ENCODE results near the gene ACTL7A.

ACTL7A gene, protein sequence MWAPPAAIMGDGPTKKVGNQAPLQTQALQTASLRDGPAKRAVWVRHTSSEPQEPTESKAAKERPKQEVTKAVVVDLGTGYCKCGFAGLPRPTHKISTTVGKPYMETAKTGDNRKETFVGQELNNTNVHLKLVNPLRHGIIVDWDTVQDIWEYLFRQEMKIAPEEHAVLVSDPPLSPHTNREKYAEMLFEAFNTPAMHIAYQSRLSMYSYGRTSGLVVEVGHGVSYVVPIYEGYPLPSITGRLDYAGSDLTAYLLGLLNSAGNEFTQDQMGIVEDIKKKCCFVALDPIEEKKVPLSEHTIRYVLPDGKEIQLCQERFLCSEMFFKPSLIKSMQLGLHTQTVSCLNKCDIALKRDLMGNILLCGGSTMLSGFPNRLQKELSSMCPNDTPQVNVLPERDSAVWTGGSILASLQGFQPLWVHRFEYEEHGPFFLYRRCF

DNA sequence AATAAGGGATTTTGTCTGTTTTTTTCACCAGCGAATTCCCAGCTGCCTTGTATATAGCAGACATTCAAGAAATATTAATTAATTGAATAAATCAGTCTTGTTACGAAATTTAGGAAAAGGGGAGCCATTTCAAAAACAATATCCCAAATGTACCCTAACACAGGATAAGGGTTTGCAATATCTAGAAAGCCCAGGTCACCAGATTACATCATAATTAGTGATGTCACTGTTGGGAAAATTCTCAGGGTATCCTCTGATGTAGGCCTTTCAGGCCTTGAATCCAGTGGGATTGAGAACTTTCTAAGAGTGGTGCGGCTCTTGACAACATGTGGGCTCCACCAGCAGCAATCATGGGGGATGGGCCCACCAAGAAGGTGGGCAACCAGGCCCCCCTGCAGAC is at the start of gene ACTL7A:
Gene ACTL7A (plus strand): TSS at position 270 of the 400 bp plus-strand sequence. CDS start 57 bp downstream, at position 327.
- H3K4me3 ChIP-seq (ENCODE audit: low read depth in 1 of 2, low read length in 2 of 2), result no peak within 1 kb of the TSS
- no peak within 1 kb of the TSS for H3K4me2 ChIP-seq (ENCODE audit: insufficient read depth, low read length)
- no peaks in the 10 kb centered on the region for H4K20me1 ChIP-seq (ENCODE audit: insufficient read depth, low read length)
- DNase-seq, result no peak
- no peaks in the 10 kb centered on the region for H3K36me3 ChIP-seq (ENCODE audit: insufficient read depth, low read length)
- H3K27me3 ChIP-seq (ENCODE audit: insufficient read depth, low read length, poor library complexity), result no peaks in the 10 kb centered on the region
- H3K79me2 ChIP-seq (ENCODE audit: insufficient read depth, low read length), result no peaks in the 10 kb centered on the region
- H3K27ac ChIP-seq (ENCODE audit: low read length), result no peak within 1 kb of the TSS
- no peak for ATAC-seq (ENCODE audit: insufficient read depth, low read depth)
- no peak within 1 kb of the TSS for H3K9ac ChIP-seq (ENCODE audit: low read depth, low read length)
- H2AFZ ChIP-seq (ENCODE audit: low read depth, low read length), result no peak within 1 kb of the TSS
- no peaks in the 10 kb centered on the region for H3K4me1 ChIP-seq (ENCODE audit: insufficient read depth, low read length)
- TF ChIP-seq, protein P1, sequence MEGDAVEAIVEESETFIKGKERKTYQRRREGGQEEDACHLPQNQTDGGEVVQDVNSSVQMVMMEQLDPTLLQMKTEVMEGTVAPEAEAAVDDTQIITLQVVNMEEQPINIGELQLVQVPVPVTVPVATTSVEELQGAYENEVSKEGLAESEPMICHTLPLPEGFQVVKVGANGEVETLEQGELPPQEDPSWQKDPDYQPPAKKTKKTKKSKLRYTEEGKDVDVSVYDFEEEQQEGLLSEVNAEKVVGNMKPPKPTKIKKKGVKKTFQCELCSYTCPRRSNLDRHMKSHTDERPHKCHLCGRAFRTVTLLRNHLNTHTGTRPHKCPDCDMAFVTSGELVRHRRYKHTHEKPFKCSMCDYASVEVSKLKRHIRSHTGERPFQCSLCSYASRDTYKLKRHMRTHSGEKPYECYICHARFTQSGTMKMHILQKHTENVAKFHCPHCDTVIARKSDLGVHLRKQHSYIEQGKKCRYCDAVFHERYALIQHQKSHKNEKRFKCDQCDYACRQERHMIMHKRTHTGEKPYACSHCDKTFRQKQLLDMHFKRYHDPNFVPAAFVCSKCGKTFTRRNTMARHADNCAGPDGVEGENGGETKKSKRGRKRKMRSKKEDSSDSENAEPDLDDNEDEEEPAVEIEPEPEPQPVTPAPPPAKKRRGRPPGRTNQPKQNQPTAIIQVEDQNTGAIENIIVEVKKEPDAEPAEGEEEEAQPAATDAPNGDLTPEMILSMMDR (IDR thresholded peaks at IDR 0.05; ENCODE audit: borderline replicate concordance, extremely low read depth, low read length, poor library complexity, severe bottlenecking), result no peak
- TF ChIP-seq EZH2 (IDR thresholded peaks at IDR 0.05; ENCODE audit: borderline replicate concordance, low read depth, low read length, severe bottlenecking), result no peak
- H3K9me3 ChIP-seq (ENCODE audit: insufficient read depth, low read length, severe bottlenecking), result no peaks in the 10 kb centered on the region

DNA sequence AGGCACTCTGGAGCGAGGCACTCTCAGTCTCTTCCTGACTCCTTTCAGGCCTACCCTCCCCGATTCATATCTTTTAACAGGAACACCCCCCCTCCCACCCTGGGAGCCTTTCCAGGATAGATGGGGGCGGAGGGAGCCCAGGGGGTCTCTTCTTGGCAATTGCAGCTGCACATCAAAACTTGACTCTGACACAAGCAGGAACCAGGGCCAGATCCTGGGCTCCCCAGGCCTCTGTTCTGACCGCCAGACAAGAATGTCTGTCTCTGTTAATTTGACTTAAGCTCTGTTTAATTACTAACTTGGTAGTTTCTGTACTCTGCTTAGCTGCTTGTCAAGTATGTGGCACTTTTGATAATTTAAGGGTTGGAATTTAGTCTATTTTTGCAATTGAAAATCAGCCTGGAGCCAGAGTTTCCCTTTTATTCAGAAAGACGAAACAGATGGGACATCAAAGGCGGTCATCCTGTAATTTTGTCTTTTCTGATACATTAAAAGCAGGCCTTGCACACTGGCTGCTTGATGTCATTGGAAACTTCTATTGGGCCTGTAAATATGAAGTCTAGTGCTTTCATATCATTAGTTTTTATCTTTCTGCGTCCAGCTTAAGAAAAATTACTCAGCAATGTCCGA is 49.6 kb upstream of the ACTL7A start:
- TF ChIP-seq EZH2 (IDR thresholded peaks at IDR 0.05; ENCODE audit: borderline replicate concordance, low read depth, low read length, severe bottlenecking), result no peak
- TF ChIP-seq, protein P1 (IDR thresholded peaks at IDR 0.05; ENCODE audit: borderline replicate concordance, extremely low read depth, low read length, poor library complexity, severe bottlenecking), result no peak
- no peak overlapping the region for H3K4me2 ChIP-seq (ENCODE audit: insufficient read depth, low read length)
- no peak overlapping the region for H3K4me3 ChIP-seq (ENCODE audit: low read depth in 1 of 2, low read length in 2 of 2)

DNA sequence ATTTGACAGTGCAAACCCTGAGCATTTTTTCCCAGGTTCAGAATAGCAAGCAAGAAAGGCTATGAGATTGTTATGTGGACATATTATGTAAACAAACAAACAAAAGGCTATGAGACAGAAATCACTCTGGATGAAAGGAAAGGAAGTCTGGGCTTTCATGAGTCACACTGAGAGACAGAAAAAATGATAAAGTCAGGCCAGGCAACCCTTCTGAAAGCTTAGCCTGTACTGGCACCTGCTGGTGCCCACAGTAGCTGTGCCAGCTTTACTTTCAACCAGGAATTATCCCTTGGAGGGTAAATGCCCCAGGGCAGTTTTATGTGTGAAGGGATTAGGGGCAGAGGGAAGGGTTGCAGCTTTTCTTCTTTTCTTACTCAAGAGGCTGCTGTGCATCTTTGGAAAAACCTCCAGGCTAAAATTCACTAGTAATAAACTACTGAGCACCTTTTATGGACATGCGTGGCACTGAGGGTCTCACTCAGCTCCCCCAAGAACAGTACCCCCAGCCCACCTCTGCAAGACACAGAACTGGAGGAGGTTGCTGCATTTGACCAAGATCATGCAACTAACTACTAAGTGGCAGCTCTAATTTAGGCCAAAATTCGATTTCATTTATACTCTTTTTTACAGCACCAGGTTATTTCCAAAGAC is 48.0 kb upstream of the ACTL7A start:
- Histone ChIP-seq H3K27me3 (ENCODE audit: insufficient read depth, low read length, poor library complexity) (no peaks in the 10 kb centered on the region), H3K79me2 (ENCODE audit: insufficient read depth, low read length) (no peaks in the 10 kb centered on the region), H3K36me3 (ENCODE audit: insufficient read depth, low read length) (no peaks in the 10 kb centered on the region), H3K9ac (ENCODE audit: low read depth, low read length) (no peak overlapping the region), H3K4me1 (ENCODE audit: insufficient read depth, low read length) (no peaks in the 10 kb centered on the region), H3K27ac (ENCODE audit: low read length) (no peak overlapping the region), H3K4me3 (ENCODE audit: low read depth in 1 of 2, low read length in 2 of 2) (no peak overlapping the region), H3K4me2 (ENCODE audit: insufficient read depth, low read length) (no peak overlapping the region), H4K20me1 (ENCODE audit: insufficient read depth, low read length) (no peaks in the 10 kb centered on the region), H2AFZ (ENCODE audit: low read depth, low read length) (no peak overlapping the region), H3K9me3 (ENCODE audit: insufficient read depth, low read length, severe bottlenecking) (no peaks in the 10 kb centered on the region)
- TF ChIP-seq, protein P1 (IDR thresholded peaks at IDR 0.05; ENCODE audit: borderline replicate concordance, extremely low read depth, low read length, poor library complexity, severe bottlenecking), result peak; percentile 21
- no peak for TF ChIP-seq EZH2 (IDR thresholded peaks at IDR 0.05; ENCODE audit: borderline replicate concordance, low read depth, low read length, severe bottlenecking)
- ATAC-seq (ENCODE audit: insufficient read depth, low read depth) (no peak), DNase-seq (no peak)

More for the DNA sequence above, 49.6 kb upstream of the ACTL7A start:
- DNase-seq (no peak), ATAC-seq (ENCODE audit: insufficient read depth, low read depth) (no peak)
- no peak overlapping the region for H2AFZ ChIP-seq (ENCODE audit: low read depth, low read length)
- no peak overlapping the region for H3K27ac ChIP-seq (ENCODE audit: low read length)
- H3K9ac ChIP-seq (ENCODE audit: low read depth, low read length), result no peak overlapping the region
- H3K79me2 ChIP-seq (ENCODE audit: insufficient read depth, low read length), result no peaks in the 10 kb centered on the region
- H3K9me3 ChIP-seq (ENCODE audit: insufficient read depth, low read length, severe bottlenecking), result no peaks in the 10 kb centered on the region
- no peaks in the 10 kb centered on the region for H3K27me3 ChIP-seq (ENCODE audit: insufficient read depth, low read length, poor library complexity)
- no peaks in the 10 kb centered on the region for H4K20me1 ChIP-seq (ENCODE audit: insufficient read depth, low read length)
- no peaks in the 10 kb centered on the region for H3K36me3 ChIP-seq (ENCODE audit: insufficient read depth, low read length)
- no peaks in the 10 kb centered on the region for H3K4me1 ChIP-seq (ENCODE audit: insufficient read depth, low read length)
